ENCODE data around the gene JAGN1. TPM values are rescaled to one million over a fixed set of nuclear protein-coding genes. Genes with fewer than 3 reads are reported as not detected.

JAGN1 gene
- total and polyA plus RNA-seq, 9 of the 15 experiments (the other 6 are each of a cell fraction or from before 2014, with no cell fraction given), result 31.6 to 77.8 (median 40.3) TPM

- TF ChIP-seq TSHZ1 (CRISPR knock-in tag; IDR thresholded peaks at IDR 0.05) (no peak), ILF3 (IDR thresholded peaks at IDR 0.05; ENCODE audit: borderline replicate concordance) (no peak), POLR2H (tag; IDR thresholded peaks at IDR 0.05; ENCODE audit: low read depth) (no peak), GTF3C2 (IDR thresholded peaks at IDR 0.05; ENCODE audit: borderline replicate concordance, extremely low read depth, insufficient read length) (no peak), TGIF2 (CRISPR knock-in tag; IDR thresholded peaks at IDR 0.05) (no peak), DNMT1 (IDR thresholded peaks at IDR 0.05) (no peak), FOXM1 (IDR thresholded peaks at IDR 0.05; ENCODE audit: low read depth) (no peak), FOXM1 (CRISPR knock-in tag; IDR thresholded peaks at IDR 0.05; ENCODE audit: low read depth) (no peak), KAT7 (CRISPR knock-in tag; IDR thresholded peaks at IDR 0.05; ENCODE audit: borderline replicate concordance) (no peak), HNRNPL (IDR thresholded peaks at IDR 0.05; ENCODE audit: low read depth, low read length) (no peak), RUNX1 (IDR thresholded peaks at IDR 0.05; ENCODE audit: low read depth) (no peak), ZNF324 (CRISPR knock-in tag; IDR thresholded peaks at IDR 0.05) (no peak), ZBTB9 (CRISPR knock-in tag; IDR thresholded peaks at IDR 0.05) (peak; percentile 50; the same call in 1 of the 2 replicates), SMARCE1 (IDR thresholded peaks at IDR 0.05) (no peak), FOXO4 (CRISPR knock-in tag; IDR thresholded peaks at IDR 0.05) (no peak), CBFA2T2 (conservative IDR thresholded peaks at IDR 0.05) (peak; percentile 36), RFX7 (CRISPR knock-in tag; IDR thresholded peaks at IDR 0.05) (no peak)
Measured at GRCh38 chr3:9897408-9898372, 7.3 kb downstream of the JAGN1 start (continued).

All from K562 (cell line).